Activated naive CD8-positive, alpha-beta T cell treated with anti-CD3 and anti-CD28 coated beads, Interleukin-2, amount 50 U/mL, for 24 hours (primary cell): Measurements from ENCODE around the gene UBE2D2.

ENCODE experiments used
- ATAC-seq: fragments of 150-1000 bp; cut with Tn5 transposase; one replicate; pipeline ENCODE4 v1.10.0; 2021
- DNase-seq: peaks from one replicate; pipeline ENCODE4 v3.0.0; 2021
- H3K27ac Mint-ChIP-seq: one replicate; pipeline ENCODE4 v1.8.0; 2021; ENCODE audit warnings: mild to moderate bottlenecking, mixed read lengths
- H3K27me3 Mint-ChIP-seq: one replicate; pipeline ENCODE4 v1.8.0; 2021; ENCODE audit warnings: mixed read lengths
- H3K36me3 Mint-ChIP-seq: one replicate; pipeline ENCODE4 v1.8.0; 2021; ENCODE audit warnings: low read depth, mixed read lengths
- H3K4me1 Mint-ChIP-seq: one replicate; pipeline ENCODE4 v1.8.0; 2021; ENCODE audit warnings: mixed read lengths
- H3K4me3 Mint-ChIP-seq: one replicate; pipeline ENCODE4 v1.8.0; 2021; ENCODE audit warnings: mild to moderate bottlenecking, moderate library complexity, mixed read lengths
- H3K9me3 Mint-ChIP-seq: one replicate; pipeline ENCODE4 v1.8.0; 2021; ENCODE audit warnings: mixed read lengths

The UBE2D2 gene

DNA sequence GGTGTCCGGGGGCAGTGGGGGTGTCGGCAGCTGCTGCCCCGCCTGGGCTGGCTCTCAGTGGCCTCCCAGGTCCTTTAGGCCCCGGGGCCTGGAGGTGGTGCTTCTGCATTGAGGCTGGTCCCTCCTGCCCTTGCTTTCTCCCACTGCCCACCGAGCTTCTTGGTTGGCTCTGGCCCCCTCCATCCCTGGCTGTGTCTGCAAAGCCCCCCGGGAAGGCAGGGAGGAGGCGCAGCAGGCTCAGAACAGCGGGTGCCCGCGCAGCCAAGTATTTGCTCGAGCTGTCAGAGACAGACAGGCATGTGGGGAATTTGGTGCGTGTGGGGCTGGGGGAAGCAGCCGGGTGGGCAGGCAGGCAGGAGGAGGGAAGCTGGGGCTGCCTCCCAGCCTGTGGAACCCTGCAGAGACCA lies 98.6 kb downstream of the UBE2D2 start:
- Mint-ChIP-seq H3K27ac (no peak overlapping the region), H3K27me3 (peaks cover 4% of the 10 kb centered on the region), H3K4me1 (peaks cover 52% of the 10 kb centered on the region), H3K9me3 (no peaks in the 10 kb centered on the region), H3K36me3 (no peaks in the 10 kb centered on the region), H3K4me3 (peak overlapping the region; percentile 36)
- DNase-seq (no peak), ATAC-seq (no peak)

- Mint-ChIP-seq H3K27ac (no peak overlapping the region), H3K4me3 (peak overlapping the region; percentile 36)
- DNase-seq, result no peak
Measured at GRCh38 chr5:139660105-139660922, 99.2 kb downstream of the UBE2D2 start.

GRCh38 chr5:139660923-139661814 lies 100.0 kb downstream of the UBE2D2 start:
- peaks cover 53% of the 10 kb centered on the region for H3K4me1 Mint-ChIP-seq
- H3K27ac Mint-ChIP-seq, result peak overlapping the region; percentile 56
- peak; percentile 39 for ATAC-seq
- H3K9me3 Mint-ChIP-seq, result no peaks in the 10 kb centered on the region
- no peak for DNase-seq
- H3K4me3 Mint-ChIP-seq, result no peak overlapping the region
- H3K36me3 Mint-ChIP-seq, result no peaks in the 10 kb centered on the region
- H3K27me3 Mint-ChIP-seq, result peaks cover 4% of the 10 kb centered on the region

More at GRCh38 chr5:139660105-139660922, 99.2 kb downstream of the UBE2D2 start:
- no peaks in the 10 kb centered on the region for H3K9me3 Mint-ChIP-seq
- peaks cover 53% of the 10 kb centered on the region for H3K4me1 Mint-ChIP-seq
- peaks cover 4% of the 10 kb centered on the region for H3K27me3 Mint-ChIP-seq
- H3K36me3 Mint-ChIP-seq, result no peaks in the 10 kb centered on the region
- ATAC-seq, result no peak

GRCh38 chr5:139662617-139663016 lies 101.5 kb downstream of the UBE2D2 start:
- Mint-ChIP-seq H3K36me3 (no peaks in the 10 kb centered on the region), H3K4me1 (peaks cover 60% of the 10 kb centered on the region), H3K27me3 (peaks cover 4% of the 10 kb centered on the region), H3K27ac (no peak overlapping the region), H3K9me3 (no peaks in the 10 kb centered on the region), H3K4me3 (no peak overlapping the region)
- no peak for ATAC-seq
- no peak for DNase-seq

DNA sequence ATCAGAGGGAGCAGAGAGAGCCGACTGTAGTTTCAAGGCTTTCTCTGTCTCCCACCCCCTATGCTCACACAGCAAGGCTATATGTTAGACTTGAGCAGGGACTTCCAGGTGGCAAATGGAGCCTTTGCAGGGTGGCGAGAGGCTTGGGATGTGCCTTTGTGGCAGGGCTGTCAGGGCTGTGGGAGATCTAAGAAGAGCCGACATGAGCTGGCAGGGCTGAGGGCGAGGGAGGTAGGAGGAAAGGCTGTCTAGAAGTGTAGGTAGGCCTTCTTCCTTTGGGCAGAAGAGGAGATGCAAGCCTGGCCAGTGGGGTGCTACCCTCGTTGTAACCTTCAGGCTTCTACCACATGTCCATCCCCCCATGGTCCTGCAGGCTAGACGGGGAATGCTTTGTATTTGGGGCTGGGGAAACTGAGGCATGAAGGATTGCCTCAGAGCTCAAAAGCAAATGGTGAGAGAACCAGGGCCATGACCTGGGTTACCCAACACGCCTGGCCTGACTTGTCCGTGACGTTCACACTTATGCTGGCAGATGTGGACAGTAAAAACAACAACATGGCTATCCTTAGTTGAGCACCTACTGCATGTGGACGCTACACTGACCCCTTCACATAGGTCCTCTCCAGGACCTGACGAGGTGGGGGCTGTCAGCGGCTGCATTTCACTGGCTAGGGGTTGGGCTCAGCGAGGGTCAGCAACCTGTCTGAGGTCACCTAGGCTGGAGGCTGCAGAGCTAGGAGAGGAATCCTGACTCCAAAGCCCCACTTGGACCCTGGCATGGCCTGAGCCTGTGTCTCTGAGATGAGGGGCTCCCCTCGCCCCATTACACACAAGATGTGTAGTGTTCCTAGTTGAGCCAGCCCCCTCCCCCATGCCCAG lies 102.3 kb downstream of the UBE2D2 start:
- no peaks in the 10 kb centered on the region for H3K27me3 Mint-ChIP-seq
- ATAC-seq, result no peak
- no peak overlapping the region for H3K27ac Mint-ChIP-seq
- no peaks in the 10 kb centered on the region for H3K36me3 Mint-ChIP-seq
- DNase-seq, result no peak
- peaks cover 59% of the 10 kb centered on the region for H3K4me1 Mint-ChIP-seq
- no peaks in the 10 kb centered on the region for H3K9me3 Mint-ChIP-seq
- H3K4me3 Mint-ChIP-seq, result no peak overlapping the region

DNA sequence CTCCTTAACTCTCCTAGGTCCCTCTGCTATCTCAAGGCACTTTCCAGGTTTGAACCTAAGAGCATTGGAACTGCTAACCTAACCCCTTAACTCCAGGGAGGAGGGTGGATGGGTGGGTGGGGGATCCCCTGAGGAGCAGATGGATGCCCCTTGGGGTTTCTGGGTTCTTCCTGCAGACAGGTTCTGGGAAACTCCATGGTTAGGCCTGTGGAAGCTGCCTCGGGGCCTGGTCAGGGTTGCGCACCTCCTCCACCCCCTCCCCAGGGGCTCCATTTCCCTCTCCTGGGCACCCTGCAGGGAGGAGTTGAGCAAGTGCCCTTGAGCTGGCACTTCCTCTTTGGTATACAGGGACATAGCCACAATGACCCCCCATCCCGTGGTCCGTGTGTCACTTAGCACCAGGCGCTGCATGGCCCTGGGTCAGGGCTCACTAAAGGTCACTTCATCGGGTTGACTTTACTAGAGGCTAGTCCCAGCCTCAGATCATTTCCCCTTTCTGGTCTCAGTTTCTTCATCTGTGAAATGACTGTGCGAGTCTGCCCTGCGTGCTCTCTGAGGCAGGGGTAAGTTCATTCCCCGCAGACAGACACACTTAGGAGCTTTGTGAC lies 103.1 kb downstream of the UBE2D2 start:
- Mint-ChIP-seq H3K4me3 (no peak overlapping the region), H3K27ac (no peak overlapping the region), H3K36me3 (no peaks in the 10 kb centered on the region), H3K27me3 (no peaks in the 10 kb centered on the region), H3K9me3 (no peaks in the 10 kb centered on the region), H3K4me1 (peaks cover 59% of the 10 kb centered on the region)
- peak; percentile 22 for ATAC-seq
- DNase-seq, result no peak

- Mint-ChIP-seq H3K36me3 (no peaks in the 10 kb centered on the region), H3K9me3 (no peaks in the 10 kb centered on the region), H3K4me1 (peaks cover 64% of the 10 kb centered on the region), H3K27ac (no peak overlapping the region), H3K4me3 (no peak overlapping the region), H3K27me3 (no peaks in the 10 kb centered on the region)
- no peak for DNase-seq
- no peak for ATAC-seq
Measured at GRCh38 chr5:139664727-139665351, 103.7 kb downstream of the UBE2D2 start.

GRCh38 chr5:139665626-139666025 lies 104.5 kb downstream of the UBE2D2 start:
- H3K27ac Mint-ChIP-seq, result no peak overlapping the region
- no peak overlapping the region for H3K4me3 Mint-ChIP-seq
- no peaks in the 10 kb centered on the region for H3K27me3 Mint-ChIP-seq
- H3K9me3 Mint-ChIP-seq, result no peaks in the 10 kb centered on the region
- no peak for DNase-seq
- no peaks in the 10 kb centered on the region for H3K36me3 Mint-ChIP-seq
- peaks cover 68% of the 10 kb centered on the region for H3K4me1 Mint-ChIP-seq
- no peak for ATAC-seq

DNA sequence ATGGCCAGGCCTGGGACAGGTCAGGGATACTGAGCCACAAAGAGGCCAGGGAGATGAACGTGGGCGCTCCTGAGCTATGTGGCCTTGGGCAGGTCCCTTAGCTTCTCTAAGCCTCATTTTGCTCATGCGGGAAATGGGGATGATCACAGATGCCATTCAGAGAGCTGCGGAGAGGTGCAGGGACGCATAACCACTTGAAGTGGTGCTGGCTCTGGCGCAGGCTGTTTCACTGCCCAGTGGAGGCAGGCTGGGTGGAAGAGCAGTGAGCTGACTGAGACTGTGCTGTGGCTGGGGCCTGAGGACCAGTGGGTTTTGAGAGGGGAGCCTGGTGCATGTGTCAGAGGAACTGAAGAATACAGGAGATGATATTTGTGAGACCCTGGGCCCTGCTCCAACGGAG lies 105.4 kb downstream of the UBE2D2 start:
- Mint-ChIP-seq H3K9me3 (no peaks in the 10 kb centered on the region), H3K27ac (no peak overlapping the region), H3K36me3 (no peaks in the 10 kb centered on the region), H3K27me3 (no peaks in the 10 kb centered on the region), H3K4me1 (peaks cover 67% of the 10 kb centered on the region), H3K4me3 (no peak overlapping the region)
- DNase-seq (no peak), ATAC-seq (no peak)

DNA sequence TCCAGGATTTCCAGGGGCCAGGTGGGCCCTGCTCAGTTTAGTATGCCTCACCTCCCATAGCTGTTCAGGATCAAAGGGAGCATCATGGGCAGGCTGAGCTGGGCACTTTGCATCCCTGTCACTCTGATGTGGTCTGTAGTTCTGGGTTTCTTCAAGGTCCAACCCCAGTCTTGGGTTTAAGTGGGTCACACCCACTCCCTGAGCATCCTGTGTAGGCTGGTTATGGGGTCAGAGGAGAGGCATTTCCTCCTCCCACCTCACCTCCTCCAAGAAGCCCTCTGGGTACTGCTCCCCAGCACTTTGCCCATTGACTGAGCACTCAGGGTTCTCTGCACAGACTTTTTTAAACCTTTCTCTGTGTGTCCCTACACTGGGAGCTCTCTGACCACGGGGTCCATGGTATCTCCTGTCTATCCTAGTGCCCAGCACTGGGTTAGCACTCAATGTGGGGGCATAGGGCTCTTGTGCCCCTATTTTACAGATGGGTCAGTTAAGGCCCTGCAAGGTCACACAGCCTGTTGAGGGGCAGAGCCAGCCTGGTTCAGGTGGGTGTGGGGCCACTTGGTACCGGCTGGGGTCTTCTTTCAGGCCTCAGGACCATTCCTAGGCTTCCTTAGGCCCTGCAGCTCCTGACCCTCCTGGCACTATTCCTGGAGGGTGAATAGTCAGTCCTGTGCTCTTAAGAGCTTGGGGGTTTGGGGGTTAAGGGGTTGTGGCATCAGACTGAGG lies 106.0 kb downstream of the UBE2D2 start:
- no peaks in the 10 kb centered on the region for H3K36me3 Mint-ChIP-seq
- H3K27me3 Mint-ChIP-seq, result no peaks in the 10 kb centered on the region
- ATAC-seq (no peak), DNase-seq (no peak)
- no peak overlapping the region for H3K27ac Mint-ChIP-seq
- no peaks in the 10 kb centered on the region for H3K9me3 Mint-ChIP-seq
- H3K4me3 Mint-ChIP-seq, result no peak overlapping the region
- H3K4me1 Mint-ChIP-seq, result peaks cover 67% of the 10 kb centered on the region

GRCh38 chr5:139667730-139668063 lies 106.6 kb downstream of the UBE2D2 start:
- no peaks in the 10 kb centered on the region for H3K36me3 Mint-ChIP-seq
- H3K4me1 Mint-ChIP-seq, result peaks cover 63% of the 10 kb centered on the region
- ATAC-seq (no peak), DNase-seq (no peak)
- peak overlapping the region; percentile 42 for H3K4me3 Mint-ChIP-seq
- H3K27ac Mint-ChIP-seq, result no peak overlapping the region
- H3K27me3 Mint-ChIP-seq, result no peaks in the 10 kb centered on the region
- no peaks in the 10 kb centered on the region for H3K9me3 Mint-ChIP-seq

DNA sequence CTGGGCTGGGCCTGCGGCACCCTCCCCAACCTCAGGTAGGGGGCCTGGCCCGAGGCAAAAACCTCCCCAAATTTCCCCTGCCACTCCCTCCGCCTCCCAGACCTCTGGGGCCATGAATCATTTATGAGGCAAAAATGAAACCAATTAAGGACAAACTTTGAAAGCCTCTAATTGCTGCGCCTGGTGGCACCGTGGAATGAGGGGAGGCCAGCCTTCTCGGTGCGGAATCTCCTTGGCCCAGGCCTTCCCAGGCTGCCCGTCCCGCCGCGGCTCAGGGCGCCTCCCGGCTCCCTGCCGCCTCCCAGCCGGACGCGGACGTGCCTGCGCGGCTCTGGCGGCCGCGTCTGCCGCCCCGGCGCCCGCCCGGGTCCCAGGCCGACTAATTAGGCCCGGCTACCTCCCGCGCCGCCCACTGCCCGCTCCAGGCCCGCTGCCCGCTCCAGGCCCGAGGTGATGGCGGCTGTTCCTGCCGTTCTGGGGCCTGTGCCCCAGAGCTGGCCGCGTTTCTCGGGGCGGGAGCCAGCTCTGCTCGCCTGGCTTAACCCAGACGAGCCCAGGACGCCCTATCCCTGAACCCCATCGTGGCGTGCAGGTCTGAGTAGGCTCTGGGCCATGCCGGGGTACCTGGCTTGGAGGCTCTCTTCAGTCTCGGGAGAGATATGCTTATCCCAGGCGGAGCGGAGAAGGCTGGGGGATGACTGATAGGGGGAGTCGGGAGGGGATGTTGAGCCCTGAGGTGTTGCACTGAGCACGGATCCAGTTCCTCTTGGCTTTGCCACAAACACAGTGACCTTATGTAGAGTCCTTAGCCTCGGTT lies 107.1 kb downstream of the UBE2D2 start:
- Mint-ChIP-seq H3K9me3 (no peaks in the 10 kb centered on the region), H3K27ac (peak overlapping the region; percentile 49), H3K36me3 (no peaks in the 10 kb centered on the region), H3K4me1 (peaks cover 60% of the 10 kb centered on the region), H3K27me3 (no peaks in the 10 kb centered on the region), H3K4me3 (peak overlapping the region; percentile 73)
- DNase-seq (peak; percentile 53), ATAC-seq (peak; percentile 25)
